Activated T-cell treated with anti-CD3 and anti-CD28 coated beads for 4 hours (primary cell): Measurements from ENCODE around the gene SPEN.
"Not testable (repeated sequence)": the region's sequence is repeated elsewhere in the genome, so short reads cannot be mapped to it uniquely, and the experiment has no call there.

Experiments
- DNase-seq: peaks from one replicate; pipeline ENCODE4 v3.0.0-alpha.2; 2020

The SPEN gene

DNA sequence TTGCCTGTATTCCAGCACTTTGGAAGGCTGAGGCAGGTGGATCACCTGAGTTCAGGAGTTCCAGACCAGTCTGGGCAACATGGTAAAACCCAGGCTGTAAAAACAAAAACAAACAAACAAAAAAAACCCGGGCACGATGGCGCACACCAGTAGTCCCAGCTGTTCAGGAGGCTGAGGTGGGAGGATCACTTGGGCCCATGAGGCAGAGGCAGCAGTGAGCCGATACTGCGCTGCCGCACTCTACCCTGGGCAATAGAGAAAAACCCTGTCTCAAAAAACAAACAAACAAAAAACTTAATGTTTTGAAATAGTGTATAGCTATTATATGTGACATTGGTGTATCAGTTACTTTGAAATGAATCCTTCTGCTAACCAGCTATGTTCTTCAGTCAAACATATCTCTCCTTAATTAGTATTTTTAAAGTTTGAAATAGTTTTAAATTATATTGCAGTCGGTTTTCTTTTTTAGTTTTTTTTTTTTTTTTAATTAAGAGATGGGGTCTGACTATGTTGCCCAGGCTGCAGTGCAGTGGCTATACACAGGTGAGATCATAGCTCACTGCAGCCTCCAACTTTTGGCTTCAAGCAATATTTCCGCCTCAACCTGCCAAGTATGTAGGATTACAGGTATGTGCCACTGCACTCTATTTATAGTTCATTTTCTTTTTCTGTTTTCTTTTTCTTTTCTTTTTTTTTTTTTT is 11.3 kb downstream of the SPEN start:
- no peak for DNase-seq

DNA sequence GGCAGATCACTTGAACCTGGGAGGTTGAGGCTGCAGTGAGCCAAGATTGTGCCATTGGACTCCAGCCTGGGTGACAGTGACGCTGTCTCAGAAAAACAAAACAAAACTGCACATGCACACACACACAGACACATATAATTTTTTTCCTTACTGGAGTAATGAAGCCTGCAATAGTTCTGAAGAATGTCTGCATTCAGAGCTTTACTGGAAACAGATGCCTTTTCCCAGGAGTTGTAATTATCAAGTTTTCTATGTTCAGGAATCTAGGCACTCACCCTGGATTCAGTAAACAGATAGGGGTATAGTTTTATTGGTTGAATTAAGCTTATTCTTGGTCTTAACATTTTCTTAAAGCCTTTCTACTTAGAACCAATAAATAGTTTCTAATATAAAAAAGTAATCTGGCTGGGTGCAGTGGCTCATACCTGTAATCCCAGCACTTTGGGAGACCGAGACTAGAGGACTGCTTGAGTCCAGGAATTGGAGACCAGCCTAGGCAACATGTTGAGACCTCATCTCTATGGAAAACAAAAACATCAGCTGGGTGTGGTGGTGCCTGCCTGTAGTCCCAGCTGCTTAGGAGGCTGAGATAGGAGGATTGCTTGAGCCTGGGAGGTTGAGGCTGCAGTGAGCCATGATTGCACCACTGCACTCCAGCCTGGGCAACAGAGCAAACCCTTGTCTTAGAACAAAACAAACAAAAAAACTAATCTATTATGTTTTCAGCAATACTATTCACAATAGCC is 15.8 kb downstream of the SPEN start:
- no peak for DNase-seq

DNA sequence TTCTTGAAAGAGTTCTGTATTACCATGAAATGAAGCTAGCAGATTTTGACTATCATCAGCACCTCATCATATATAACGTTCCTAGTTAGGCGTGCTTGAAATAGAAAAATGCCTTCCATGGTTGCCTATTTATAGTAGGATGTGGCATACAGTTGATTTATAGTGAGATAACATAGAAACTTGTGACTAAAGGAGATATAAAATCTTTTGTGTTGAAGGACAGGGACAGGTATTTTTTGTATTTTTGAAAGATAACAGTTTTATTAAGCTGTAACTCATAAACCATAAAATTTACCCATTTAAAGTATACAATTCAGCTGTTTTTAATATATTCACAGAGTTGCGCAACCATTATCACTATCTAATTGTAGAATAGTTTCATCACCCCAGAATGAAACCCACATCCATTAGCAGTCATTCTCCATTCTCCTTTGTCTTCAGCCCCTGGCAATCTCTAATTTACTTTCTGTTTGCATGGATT is 19.3 kb downstream of the SPEN start:
- no peak for DNase-seq

DNA sequence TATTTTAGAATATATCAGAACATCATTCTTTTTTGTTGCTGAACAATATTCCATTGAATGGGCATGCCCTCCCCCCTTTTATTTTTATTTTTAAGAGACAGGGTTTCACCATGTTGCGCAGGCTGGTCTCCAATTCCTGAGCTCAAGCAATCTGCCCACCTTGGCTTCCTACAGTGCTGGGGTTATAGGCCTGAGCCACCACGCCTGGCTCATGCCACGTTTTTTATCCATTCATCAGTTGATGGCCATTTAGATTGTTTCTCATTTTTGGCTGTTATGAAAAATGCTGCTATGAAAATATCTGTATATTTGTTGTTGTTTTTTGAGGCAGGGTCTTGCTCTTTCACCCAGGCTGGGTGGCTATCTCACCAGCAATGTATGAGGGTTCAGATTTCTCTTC is 19.8 kb downstream of the SPEN start:
- DNase-seq: no peak

DNA sequence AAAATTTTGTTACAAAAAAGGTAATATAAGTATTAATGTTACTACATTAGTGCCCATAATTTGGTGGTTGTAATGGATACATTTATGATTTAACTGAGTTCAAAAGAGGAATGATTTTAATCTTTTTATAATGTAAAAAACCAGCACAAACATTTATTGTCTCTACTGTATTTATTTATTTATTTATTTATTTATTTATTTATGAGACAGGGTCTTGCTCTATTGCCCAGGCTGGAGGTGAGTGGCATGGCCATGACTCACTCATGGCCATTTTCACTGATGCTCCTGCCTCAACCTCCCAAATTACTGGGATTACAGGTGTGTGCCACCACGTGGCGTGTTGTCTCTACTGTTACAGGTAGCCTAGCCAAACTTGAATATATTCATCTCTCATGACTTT is 21.9 kb downstream of the SPEN start:
- DNase-seq: no peak

DNA sequence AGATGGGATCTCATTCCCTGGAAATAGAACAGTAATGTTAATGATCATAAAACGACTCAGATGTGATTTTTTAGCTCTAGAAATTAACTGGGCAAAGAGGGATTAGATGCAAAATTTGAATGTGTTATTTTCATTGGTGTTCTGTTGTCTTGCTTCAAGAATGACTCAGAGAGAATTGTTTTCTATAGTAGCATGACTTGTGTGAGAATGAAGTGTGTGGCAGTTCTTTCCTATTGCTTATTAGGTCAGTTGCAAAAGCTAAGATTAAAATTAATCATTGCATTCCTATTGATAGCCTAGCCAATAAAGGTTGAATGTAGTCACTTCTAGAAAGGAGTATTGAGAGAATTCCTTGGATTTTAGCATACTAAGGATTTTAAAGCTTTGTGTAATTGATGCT is 22.9 kb downstream of the SPEN start:
- DNase-seq: no peak

DNA sequence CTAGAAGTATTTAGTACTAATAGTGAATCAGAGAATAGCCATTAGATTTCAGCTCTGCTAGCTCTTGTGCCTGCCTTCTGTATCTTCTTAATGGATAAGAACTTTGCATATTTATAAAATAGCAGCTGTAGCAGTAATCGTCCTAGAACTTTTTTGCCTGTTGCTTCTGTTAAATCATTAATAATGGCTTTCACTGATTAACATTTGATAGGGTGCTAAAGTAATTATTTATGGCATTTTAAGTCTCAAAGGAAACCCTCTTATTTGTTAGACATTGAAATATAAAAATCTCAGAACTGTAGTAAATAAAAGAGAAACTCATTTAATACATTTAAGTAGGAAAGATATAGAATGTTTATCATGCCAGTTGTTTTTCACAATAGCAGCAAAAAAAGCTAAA is 27.0 kb downstream of the SPEN start:
- no peak for DNase-seq

DNA sequence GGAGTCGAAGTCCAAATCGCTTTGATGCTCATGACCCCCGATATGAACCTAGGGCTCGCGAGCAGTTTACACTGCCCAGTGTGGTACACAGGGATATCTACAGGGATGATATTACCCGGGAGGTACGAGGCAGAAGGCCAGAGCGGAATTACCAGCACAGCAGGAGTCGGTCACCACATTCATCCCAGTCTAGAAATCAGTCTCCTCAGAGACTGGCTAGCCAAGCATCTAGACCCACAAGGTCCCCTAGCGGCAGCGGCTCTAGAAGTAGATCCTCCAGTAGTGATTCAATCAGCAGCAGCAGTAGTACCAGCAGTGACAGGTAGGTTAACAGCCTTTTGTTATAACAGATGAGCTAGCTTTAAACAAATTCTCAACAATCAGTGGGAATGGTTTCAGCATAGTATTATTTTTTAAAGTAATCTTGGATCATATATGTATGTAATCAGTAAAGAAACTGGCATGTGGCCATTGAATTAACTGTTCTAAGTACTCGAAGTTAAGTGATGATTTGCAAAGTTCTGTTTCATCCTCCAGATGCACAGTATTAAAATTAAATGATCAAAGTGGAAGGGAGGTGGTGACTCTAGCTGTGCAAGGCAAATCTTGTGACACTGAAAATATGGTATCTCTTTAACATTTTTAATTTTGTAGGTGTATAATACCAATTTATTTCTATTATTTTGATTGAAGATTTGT is 29.0 kb downstream of the SPEN start:
- DNase-seq: no peak

DNA sequence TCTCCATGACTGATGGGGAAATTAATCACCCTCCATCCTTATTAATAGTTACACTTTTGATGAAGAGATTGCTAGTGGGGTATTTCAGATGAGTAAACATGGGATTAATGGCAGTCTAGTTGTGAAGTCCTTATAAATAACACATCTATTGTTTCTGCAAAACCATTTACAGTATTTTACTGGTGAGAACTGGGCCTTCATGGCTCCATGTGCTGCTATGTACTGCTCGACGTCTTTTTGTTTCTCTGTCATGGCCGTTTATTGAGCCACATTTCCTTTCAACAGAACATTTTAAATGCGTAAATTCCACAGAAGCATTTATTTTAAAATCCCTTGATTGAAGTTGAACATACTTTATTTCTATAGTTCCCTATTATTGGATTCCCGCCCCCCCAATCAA is 34.5 kb downstream of the SPEN start:
- DNase-seq: no peak

DNA sequence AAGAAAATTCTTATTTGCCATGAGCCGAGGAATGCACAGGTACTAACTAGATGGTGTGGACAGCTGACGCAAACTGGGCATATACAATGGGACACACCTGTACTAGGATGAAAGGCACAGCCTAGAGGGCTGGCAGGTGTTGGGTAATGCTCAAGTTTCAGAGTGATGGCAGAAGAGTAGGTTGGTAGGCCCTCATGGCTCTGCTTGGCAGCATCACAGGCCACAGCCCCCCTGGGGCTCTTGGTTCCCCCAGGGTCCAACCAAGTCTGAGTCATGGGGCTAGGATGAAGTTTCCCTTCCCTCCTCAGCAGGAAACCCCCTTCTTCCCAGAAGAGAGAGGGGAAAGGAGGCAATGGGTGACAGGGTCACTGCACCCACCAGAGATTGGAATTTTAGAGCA is 35.2 kb downstream of the SPEN start:
- no peak for DNase-seq

DNA sequence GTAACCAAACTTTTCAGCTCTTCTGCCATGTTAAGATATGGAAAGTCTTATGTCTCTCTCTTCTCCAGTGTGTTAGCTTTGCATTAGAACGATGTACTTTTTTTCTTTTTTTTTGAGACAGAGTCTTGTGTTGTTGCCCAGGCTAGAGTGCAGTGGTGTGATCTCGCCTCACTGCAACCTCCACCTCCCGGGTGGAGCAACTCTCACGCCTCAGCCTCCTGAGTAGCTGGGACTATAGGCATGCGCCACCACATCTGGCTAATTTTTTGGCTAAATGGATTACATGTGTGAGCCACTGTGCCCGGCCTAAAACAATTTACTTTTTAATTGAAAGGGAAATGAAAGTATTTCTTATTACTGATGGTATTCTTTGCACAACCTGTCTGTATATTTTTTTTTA is 35.8 kb downstream of the SPEN start:
- DNase-seq: no peak

DNA sequence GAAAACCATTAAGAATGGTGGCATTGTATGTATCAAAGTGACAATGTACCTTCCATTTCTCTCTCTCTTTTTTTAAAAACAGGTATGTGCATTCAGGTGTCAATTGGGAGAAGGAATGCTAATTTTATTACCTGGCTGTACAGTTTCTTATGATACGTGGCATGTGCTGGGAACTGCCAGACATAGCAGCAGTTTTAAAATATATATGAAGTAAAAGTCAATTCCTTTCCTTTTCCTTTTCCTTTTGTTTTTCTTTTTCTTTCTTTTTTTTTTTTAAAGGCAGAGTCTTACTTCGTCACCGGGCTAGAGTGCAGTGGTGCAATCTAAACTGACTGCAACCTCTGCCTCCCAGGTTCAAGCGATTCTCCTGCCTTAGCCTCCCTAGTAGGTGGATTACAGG is 37.0 kb downstream of the SPEN start:
- no peak for DNase-seq

DNA sequence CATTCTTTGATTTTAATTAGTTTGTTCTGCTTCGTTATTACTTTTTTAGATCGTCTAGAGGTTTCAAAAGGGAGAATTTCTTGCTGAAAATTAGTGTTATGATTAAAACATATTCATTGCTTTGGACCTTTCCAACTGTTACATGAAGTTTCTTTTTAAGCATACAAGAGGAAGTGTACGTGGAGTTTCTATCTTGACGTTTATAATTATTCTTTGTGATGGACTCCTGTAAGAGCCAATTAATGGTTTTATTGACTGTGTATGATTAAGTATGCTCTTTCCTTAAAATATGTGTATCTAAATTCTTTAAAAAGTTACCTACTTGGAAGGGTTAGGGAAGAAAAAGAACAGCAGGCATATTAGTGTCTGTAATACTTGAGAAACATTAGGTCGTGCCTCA is 37.8 kb downstream of the SPEN start:
- DNase-seq: no peak

DNA sequence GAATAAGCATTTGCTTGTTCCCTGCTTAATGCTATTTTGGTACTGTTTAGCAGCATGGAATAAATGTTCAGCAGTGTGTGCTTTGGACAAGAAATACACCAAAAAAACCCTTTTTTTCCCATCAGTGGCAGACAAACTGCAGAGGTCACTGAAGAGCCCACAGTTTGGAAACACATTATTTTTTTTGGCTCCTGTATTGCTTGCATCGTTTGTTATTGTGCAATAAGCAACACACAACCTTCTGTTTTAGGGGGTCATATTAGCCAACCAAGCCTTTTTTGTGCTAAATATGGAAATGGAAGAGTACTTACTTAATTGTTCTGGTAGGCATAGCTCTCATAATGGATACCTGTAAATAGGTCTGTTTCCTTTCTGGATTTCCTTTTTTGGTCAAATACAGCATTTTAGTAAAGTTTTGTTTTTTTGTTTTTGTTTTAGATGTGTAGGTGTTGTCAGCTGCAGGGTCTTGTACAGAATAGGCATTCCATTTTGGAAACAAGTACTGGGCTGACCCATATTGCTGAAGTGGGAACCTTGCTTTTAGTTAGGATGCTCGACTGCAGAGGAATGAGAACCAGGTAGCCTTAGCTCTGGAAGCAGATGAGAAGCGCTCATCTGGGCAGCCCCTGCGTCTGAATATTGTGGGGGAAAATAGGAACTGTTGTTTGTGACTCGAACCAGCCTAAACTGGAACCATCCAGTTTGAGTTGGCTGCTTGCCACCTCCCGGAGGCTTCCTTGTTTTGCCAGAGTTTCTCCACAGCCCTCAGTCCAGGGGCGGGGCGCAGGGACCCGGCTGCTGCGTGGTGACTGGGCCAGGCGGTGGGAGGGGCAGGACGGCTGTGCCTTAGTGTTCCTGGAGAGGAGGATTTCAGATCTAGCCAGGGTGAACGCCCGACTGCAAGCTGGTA is 38.4 kb downstream of the SPEN start:
- no peak for DNase-seq

DNA sequence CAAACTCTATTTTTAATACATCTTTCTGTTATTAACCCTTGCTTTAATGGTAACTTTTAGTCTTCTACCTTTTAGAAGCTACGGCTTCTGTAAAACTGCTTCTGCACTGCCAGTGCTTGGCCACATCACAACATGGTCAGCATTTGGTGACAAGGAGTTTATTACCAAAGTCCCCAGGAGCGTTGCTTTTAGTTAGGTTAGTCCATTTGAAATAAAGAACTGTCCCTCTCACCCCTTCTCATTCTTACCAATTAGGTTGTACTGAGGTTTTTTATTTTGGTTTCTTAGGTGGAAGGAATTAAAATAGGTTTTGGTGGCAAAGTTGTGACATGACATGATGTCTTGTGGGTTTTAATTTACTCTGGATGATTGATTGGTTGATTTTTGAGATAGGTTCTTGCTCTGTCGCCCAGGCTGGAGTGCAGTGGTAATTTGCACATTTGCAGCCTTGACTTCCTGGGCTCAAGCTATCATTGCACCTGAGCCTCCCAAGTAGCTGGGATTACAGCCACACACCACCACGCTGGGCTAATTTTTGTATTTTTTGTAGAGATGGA is 39.2 kb downstream of the SPEN start:
- DNase-seq: no peak

DNA sequence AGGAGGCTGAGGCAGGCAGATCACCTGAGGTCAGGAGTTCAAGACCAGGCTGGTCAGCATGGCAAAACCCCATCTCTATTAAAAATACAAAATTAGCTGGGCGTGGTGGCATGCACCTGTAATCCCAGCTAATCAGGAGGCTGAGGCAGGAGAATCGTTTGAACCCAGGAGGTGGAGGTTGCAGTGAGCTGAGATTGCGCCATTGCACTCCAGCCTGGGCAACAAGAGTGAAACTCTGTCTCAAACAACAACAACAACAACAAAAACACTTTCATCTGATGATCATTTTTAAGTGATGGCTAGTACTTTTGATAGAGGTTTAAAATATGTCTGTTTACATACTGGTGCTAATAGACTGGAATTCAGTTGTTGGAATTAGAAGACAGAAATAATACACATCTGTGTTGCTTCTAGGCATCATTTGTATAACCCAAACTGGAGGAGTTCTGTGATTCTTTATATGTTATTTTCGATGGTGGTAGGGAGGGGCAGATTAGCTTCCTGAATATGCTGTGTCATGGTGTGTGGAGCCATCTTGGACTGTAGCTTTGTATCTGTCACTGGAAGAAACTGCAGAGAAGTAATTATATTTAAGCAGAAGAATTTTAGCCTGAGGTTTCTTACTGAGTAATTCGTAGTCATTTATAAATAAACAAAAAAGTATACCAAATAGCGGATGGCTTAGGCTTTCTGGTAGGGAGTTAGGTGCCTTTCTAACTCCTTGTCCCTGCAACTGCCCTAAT is 45.5 kb downstream of the SPEN start:
- not testable (repeated sequence) for DNase-seq

DNA sequence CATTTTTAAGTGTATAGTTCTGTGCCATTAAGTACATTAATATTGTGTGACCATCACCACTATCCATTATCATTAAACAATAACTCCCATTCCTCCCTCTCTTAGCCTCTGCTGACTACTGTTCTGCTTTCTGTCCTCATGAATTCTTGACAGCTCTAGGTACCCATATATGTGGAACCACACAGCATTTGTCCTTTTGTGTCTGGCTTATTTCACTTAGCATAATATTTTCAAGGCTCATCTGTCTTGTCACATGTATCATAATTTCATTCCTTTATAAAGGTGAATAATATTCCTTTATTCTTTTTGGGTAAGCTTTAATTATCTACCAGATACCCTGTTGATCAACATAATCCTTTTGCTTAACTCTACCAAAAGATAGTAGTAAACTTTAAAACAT is 47.7 kb downstream of the SPEN start:
- no peak for DNase-seq

DNA sequence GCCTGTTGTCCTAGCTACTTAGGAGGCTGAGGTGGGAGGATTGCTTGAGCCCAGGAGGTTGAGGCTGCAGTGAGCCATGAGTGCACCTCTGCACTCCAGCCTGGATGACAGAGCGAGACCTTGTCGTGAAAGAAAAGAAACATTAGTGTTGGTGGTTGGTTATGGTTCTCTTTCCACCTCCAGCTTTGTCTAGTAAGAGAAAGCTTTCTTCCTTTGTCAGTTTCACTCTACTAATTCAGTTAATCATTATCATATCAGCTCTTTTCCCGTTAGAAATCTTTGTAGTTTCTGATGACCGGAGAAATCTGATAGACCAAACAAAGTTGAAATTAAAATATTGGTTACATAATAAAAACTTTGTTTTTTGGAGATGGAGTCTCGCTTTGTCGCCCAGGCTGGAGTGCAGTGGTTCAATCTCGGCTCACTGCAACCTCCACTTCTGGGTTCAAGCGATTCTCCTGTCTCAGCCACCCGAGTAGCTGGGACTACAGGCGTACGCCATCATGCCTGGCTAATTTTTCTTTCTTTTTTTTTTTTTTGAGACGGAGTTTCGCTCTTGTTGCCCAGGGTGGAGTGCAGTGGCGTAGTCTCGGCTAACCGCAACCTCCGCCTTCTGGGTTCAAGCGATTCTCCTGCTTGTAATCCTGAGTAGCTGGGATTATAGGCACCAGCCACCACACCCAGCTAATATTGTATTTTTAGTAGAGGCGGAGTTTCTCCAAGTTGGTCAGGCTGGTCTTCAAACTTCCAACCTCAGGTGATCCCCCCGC is 49.5 kb downstream of the SPEN start:
- DNase-seq: not testable (repeated sequence)

DNA sequence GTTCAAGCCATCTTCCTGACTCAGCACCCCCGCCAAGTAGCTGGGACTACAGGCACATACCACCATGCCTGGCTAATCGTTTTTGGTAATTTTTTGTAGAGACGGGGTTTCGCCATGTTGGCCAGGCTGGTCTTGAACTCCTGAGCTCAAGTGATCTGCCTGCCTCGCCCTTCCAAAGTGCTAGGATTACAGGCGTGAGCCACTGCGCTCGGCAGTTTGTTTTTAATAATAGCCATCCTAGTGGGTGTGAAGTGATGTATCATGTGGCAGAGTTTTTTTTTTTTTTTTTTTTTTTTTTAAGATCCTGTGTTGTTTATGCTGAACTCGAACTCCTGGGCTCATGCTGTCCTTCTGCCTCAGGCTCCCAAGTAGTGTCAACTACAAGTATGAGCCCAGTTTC is 51.8 kb downstream of the SPEN start:
- DNase-seq: no peak

DNA sequence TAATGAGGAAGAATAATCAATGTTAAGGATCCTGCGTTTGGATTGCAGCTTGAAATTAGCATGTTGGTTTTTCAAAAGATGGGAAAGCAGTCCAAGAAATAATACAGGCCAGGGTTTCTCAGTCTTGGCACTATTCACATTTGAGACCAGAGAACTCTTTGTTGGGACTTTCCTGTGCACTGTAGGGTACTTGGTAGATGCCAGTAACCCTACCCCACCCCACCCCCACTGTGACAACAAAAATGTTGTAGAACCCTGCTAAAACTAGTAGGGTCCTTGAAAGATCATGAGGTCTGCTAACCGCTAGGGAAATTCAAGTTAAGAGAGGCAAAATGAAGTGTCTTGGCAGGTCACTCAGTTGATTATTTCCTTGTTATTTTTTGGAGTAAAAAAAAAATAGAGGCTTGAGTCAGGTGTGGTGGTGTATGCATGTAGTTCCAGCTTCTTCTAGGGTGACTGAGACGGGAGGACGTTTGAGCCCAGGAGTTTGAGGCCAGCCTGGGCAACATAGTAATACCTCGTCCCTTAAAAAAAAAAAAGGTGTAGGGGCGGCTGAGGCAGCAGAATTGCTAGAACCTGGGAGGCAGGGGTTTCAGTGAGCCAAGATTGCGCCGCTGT is 53.3 kb downstream of the SPEN start:
- DNase-seq: no peak

DNA sequence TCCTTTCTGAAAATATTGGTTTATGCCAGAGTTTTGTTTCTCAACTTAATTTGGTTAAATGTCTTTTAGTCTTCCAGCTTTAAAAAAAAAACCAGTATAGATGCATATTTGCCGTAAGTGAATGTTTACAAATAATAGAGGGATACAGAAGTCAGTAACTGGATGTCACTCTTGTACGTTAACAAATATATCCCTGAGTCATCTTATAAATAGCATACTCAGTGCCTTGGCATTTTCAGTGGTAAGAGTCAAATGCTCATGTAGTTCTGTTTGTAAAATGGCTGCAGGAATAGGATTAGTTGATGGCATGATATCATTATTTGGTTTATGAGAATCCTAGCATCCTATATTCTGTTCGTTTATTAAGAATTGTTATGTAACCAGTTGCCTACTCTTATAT is 55.4 kb downstream of the SPEN start:
- no peak for DNase-seq
